HG03342 (cell line): ENCODE data around the gene MREG.
A peak's percentile ranks its signal among the peaks of the same experiment; 100 is the strongest.
"Not testable (repeated sequence)": the region's sequence is repeated elsewhere in the genome, so short reads cannot be mapped to it uniquely, and the experiment has no call there.

ENCODE experiments used
- ATAC-seq: cut with Tn5 transposase; IDR thresholded peaks from one replicate; pipeline ENCODE4 v1.9.1; 2021; ENCODE audit warnings: mild to moderate bottlenecking, moderate library complexity; ENCODE audit not compliant: unreplicated experiment

The MREG gene

GRCh38 chr2:215994911-215995310, 18.4 kb downstream of the MREG start:
- ATAC-seq, result no peak

GRCh38 chr2:215988556-215989207, 24.7 kb downstream of the MREG start:
- ATAC-seq, result not testable (repeated sequence)

- no peak for ATAC-seq
Observed at GRCh38 chr2:215985257-215985656, 28.1 kb downstream of the MREG start.

- no peak for ATAC-seq
Observed at GRCh38 chr2:215984661-215985060, 28.7 kb downstream of the MREG start.

GRCh38 chr2:215983581-215984351, 29.6 kb downstream of the MREG start:
- ATAC-seq, result peak; percentile 51

- ATAC-seq, result peak; percentile 69
Observed at GRCh38 chr2:215982465-215982875, 30.9 kb downstream of the MREG start.

GRCh38 chr2:215981115-215981514, 32.2 kb downstream of the MREG start:
- ATAC-seq, result no peak

- ATAC-seq, result peak; percentile 64
Observed at GRCh38 chr2:215979620-215980019, 33.7 kb downstream of the MREG start.

GRCh38 chr2:215974700-215975429, 38.5 kb downstream of the MREG start:
- ATAC-seq, result no peak

GRCh38 chr2:215973954-215974699, 39.2 kb downstream of the MREG start:
- ATAC-seq, result no peak

- no peak for ATAC-seq
Observed at GRCh38 chr2:215973145-215973792, 40.1 kb downstream of the MREG start.

- ATAC-seq, result no peak
Observed at GRCh38 chr2:215971671-215972070, 41.7 kb downstream of the MREG start.

- ATAC-seq, result not testable (repeated sequence)
Observed at GRCh38 chr2:215970894-215971293, 42.5 kb downstream of the MREG start.

GRCh38 chr2:215970425-215970824, 42.9 kb downstream of the MREG start:
- ATAC-seq, result no peak

- no peak for ATAC-seq
Observed at GRCh38 chr2:215969131-215969841, 44.1 kb downstream of the MREG start.

GRCh38 chr2:215968499-215968898, 44.9 kb downstream of the MREG start:
- no peak for ATAC-seq

- ATAC-seq, result no peak
Observed at GRCh38 chr2:215967590-215968378, 45.6 kb downstream of the MREG start.

- no peak for ATAC-seq
Observed at GRCh38 chr2:215966951-215967350, 46.4 kb downstream of the MREG start.

GRCh38 chr2:215966274-215966673, 47.1 kb downstream of the MREG start:
- ATAC-seq, result no peak
